ENCODE measurements around the gene UNC13C.

The UNC13C gene

GRCh38 chr15:54504695-54505094 lies 526.5 kb downstream of the UNC13C start:
- DNase-seq, result no peak

- no peak for DNase-seq
Observed at GRCh38 chr15:54506977-54507524, 528.8 kb downstream of the UNC13C start.

- DNase-seq, result no peak
Observed at GRCh38 chr15:54514601-54515000, 536.4 kb downstream of the UNC13C start.

GRCh38 chr15:54515664-54516582 lies 537.7 kb downstream of the UNC13C start:
- no peak for DNase-seq

- DNase-seq, result no peak
Observed at GRCh38 chr15:54517366-54517765, 539.1 kb downstream of the UNC13C start.

GRCh38 chr15:54518156-54518882 lies 540.1 kb downstream of the UNC13C start:
- no peak for DNase-seq

- no peak for DNase-seq
Observed at GRCh38 chr15:54519577-54519976, 541.3 kb downstream of the UNC13C start.

GRCh38 chr15:54520616-54521015 lies 542.4 kb downstream of the UNC13C start:
- no peak for DNase-seq

GRCh38 chr15:54521206-54521605 lies 543.0 kb downstream of the UNC13C start:
- no peak for DNase-seq

GRCh38 chr15:54528021-54528420 lies 549.8 kb downstream of the UNC13C start:
- DNase-seq, result no peak

- no peak for DNase-seq
Observed at GRCh38 chr15:54540721-54541120, 562.5 kb downstream of the UNC13C start.

- no peak for DNase-seq
Observed at GRCh38 chr15:54547491-54547890, 569.2 kb downstream of the UNC13C start.

- DNase-seq, result no peak
Observed at GRCh38 chr15:54550954-54551353, 572.7 kb downstream of the UNC13C start.

GRCh38 chr15:54556231-54556630 lies 578.0 kb downstream of the UNC13C start:
- DNase-seq, result no peak

- DNase-seq, result no peak
Observed at GRCh38 chr15:54559405-54560069, 581.3 kb downstream of the UNC13C start.

- DNase-seq, result no peak
Observed at GRCh38 chr15:54560417-54560816, 582.2 kb downstream of the UNC13C start.

GRCh38 chr15:54564166-54564565 lies 585.9 kb downstream of the UNC13C start:
- no peak for DNase-seq

GRCh38 chr15:54566654-54567053 lies 588.4 kb downstream of the UNC13C start:
- DNase-seq, result no peak

- no peak for DNase-seq
Observed at GRCh38 chr15:54567408-54568035, 589.3 kb downstream of the UNC13C start.

- no peak for DNase-seq
Observed at GRCh38 chr15:54568381-54568780, 590.1 kb downstream of the UNC13C start.

GRCh38 chr15:54571576-54571975 lies 593.3 kb downstream of the UNC13C start:
- no peak for DNase-seq

GRCh38 chr15:54575586-54575985 lies 597.3 kb downstream of the UNC13C start:
- no peak for DNase-seq

Measured in NCI-H2029 treated with DMSO at 0.1 percent for 48 hours (cell line).